Embryonic facial prominence (tissue), 1 donor: Measurements from ENCODE around the gene SACS.

Experiments used
- DNase-seq: peaks from one replicate; pipeline ENCODE4 v3.0.0-alpha.2; 2016; ENCODE audit errors: extremely low spot score

SACS gene

DNA sequence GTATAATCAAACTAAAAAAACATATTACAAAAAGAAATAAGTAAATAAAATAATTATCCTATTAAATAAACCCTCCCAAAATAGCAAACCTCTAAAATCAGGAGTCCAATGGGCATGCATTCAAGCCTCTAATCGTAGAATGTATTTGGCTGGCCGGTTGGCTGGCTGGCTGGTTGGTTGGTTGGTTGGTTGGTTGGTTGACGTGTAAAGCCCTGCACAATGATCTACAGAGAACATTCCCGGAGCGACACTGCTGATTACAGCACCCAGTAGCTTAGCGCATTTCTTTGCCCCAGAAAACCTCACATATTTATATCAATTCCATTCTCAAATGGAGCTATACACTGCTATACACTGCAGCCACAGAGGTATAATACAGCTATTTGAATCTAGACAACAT lies 65.6 kb downstream of the SACS start:
- no peak for DNase-seq

- DNase-seq, result no peak
Measured at GRCh38 chr13:23365652-23366051, 67.8 kb downstream of the SACS start.

DNA sequence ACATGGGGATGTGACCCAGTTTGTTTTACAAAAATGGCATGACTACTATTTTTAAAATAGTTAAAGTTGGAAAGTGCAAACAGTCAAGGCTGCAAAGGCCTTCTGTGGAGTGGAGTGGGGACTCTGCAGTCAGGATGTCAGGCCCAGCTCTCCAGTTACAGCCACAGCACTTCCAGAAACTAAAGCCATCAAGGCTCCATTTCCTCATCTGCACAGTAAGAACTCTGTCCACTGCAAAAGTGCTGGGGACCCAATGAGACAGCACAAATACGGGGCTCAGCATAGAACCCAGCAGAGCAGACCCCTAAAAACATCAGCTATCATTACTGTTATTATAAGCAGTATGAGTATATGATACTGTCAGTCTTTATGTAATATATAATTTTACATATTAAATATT lies 73.6 kb downstream of the SACS start:
- no peak for DNase-seq

GRCh38 chr13:23357349-23357748 lies 76.2 kb downstream of the SACS start:
- no peak for DNase-seq

DNA sequence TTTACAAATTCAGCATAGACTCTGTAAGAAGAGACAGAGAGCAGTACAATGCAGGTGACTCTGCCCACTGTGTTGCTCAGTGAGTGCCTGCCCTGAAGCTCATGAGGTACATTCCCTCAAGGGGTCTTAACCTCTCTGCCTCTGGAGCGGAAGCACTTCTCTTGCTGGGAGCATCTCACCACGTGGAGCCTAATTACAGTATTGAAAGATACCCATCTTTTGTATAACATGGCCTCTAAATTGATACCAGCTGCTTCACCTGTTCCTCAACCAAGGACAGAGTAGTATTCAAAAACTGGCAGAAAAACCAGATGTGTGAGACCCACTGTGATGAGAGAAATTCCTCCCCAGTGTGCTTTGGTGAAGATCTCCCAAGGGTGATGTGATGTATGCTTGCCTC lies 77.1 kb downstream of the SACS start:
- DNase-seq, result no peak

GRCh38 chr13:23354520-23354919 lies 79.0 kb downstream of the SACS start:
- no peak for DNase-seq

DNA sequence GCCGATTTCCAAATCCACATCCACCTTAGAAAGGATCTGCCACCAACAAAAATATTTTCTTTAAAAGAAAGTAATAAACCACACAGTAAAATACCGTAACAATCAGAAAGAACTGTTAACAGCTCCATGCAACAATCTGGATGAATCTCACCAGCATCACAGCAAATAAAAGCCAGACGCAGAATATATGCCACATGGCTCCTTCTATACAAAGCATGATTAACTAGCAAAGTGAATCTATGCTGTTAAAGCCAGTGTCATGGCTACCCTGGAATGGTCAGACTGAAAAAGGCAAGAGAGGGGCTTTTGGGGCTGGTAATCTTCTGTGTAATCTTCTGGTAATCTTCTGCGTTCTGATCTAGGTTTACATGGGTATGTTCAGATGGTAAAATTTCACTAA lies 81.3 kb downstream of the SACS start:
- no peak for DNase-seq

GRCh38 chr13:23350009-23350408 lies 83.5 kb downstream of the SACS start:
- no peak for DNase-seq

DNA sequence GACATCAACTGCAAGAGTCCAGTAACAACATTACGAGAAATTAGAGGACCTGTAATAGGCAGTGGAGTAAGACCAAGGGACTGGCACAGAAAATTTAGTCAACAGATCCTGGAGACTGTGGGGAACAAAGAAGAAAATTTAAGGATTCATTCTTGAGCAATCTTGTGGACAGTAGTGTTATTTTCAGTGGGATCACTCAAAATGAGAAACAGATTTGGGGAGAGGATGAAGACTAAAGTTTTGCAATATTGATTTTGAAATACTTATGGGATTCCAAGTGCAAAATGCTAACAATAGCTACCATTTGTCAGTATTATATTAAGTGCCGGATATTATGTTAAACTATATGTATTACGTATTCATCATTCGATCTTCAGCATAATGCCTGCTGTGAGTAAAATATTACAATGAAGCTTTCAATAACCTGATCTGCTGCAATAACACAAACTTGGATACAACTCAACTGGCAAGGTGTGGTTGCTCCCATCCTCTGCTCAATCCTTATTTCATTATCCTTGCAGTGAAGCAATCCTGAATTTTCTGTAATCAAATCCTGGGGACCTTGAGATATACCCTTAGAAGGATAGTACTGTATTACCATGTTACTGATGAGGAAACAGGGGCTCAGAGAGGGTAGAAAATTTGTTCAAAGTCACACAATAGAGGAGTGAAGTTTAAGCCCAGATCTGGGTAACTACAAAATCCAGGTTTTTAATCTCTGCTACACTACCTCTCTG lies 84.2 kb downstream of the SACS start:
- DNase-seq, result no peak

GRCh38 chr13:23348262-23349127 lies 85.0 kb downstream of the SACS start:
- no peak for DNase-seq

DNA sequence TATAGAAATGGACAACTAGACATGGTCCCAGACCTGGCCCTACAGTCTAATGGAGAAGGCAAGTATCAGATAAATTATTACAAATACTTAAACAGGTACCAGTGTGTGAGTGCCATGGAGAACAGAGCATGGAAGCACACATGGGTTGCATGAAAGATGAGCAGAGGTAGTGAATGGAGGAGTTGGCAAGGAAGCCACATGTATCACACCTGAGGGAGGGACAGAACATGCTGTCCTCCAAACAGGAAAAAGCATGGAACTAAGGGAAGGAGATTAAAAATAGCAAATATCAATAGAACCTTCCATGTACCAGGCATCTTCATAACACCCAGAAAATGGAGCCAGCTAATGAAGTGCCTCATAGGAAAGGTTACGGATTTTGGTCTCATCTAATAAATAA lies 85.9 kb downstream of the SACS start:
- DNase-seq, result no peak

GRCh38 chr13:23344931-23345595 lies 88.4 kb downstream of the SACS start:
- DNase-seq, result no peak

GRCh38 chr13:23339225-23339624 lies 94.3 kb downstream of the SACS start:
- DNase-seq, result no peak

DNA sequence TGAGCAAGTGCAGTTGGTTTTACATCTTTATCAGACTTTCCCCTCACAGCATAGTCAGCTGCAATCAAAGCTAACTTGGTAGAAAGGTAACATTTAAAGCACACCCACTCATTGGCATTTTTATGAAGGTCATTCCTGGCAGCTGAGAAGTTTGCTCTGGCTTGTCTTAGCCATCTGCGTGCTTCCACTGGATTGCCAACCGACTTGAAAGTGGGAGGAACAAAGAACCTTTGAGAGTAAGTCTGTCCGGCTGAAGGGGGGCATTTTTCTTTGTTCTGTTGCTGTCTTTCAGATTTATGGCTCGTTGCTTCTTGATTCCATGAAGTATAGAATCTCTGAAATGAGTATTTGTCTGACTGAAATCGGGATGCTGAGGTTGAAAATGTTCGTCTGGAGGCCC lies 103.1 kb downstream of the SACS start:
- no peak for DNase-seq

DNA sequence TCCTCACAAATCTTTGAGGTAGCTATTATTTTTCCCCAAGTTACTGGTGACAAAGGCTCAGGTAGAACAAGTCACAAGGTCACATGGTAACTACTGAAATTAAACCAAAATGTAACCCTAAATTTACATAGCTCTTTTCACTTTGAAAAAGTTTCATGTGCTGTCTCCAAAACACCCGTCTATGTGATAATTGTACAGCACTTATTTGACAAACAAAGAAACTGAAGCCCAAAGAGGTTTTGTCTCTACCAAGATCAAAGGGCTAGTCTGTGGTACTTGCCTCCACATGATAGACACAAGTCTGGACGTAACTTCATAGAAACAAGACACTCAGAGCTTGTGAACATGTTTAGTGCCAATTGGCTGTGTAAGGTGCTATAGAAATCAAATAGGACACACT lies 108.3 kb downstream of the SACS start:
- no peak for DNase-seq

DNA sequence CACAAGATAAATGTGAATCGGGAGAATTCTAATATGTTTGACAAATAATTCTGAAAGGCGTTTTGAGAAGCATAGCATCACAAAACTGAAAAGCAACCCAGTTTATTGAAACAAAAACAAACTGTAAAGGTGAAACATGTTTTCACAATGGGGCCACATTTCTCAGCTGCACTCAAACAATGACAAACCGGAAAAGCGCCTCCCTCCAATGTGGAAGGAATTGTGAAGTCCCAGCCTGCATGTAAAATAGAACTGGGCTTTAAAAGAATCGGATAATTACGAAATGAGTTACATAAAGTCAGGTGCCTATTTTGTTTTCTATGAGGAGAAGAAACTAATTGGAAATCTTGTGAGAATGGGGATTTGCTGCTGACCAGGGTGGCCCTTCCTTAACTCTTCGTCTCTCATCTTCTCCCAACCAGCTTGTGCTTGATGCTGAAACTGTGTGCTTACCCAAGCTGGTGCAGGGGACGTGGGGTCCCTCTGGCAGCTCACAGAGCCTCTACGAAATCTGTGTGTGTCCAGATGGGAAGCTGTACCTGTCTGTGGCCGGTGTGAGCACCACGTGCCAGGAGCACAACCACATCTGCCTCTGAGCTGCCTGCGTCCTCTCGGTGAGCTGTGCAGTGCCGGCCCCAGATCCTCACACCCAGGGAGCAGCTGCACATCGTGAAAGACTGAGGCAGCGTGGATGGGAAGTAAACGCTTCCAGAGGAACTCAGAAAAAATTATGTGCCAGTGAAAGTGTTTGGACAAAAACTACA lies 109.4 kb downstream of the SACS start:
- no peak for DNase-seq

- DNase-seq, result no peak
Measured at GRCh38 chr13:23322353-23323336, 110.9 kb downstream of the SACS start.

- DNase-seq, result no peak
Measured at GRCh38 chr13:23321535-23322241, 111.8 kb downstream of the SACS start.

GRCh38 chr13:23320926-23321534 lies 112.5 kb downstream of the SACS start:
- DNase-seq, result no peak

DNA sequence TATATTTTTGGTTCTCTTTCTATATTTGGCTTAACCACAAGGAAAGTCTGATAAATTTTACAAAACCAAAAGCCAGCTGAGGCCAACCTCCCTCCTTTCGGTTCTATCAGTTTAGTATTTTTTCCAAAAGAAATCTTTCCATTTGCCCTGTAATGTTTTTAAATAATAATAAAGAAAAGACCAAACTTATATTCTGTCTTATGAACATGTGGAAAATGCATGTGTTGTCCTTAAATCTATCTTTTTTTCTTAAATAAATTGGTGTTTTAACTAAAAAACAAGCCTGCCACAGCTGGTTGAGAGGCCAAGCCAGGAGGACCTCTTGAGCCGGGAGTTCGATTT lies 113.6 kb downstream of the SACS start:
- DNase-seq, result no peak
